DMS 273 (cell line): Measurements from ENCODE around the gene PGC.

Experiments
- DNase-seq: peaks from one replicate; lab custom pipeline; 2025; ENCODE audit not compliant: unreplicated experiment; lab: John Stamatoyannopoulos, UW

PGC gene

GRCh38 chr6:41716516-41717391, 30.4 kb downstream of the PGC start:
- peak; percentile 48 for DNase-seq

- no peak for DNase-seq
Measured at GRCh38 chr6:41715795-41716515, 31.2 kb downstream of the PGC start.

- DNase-seq, result no peak
Measured at GRCh38 chr6:41714556-41715273, 32.5 kb downstream of the PGC start.

GRCh38 chr6:41713650-41714291, 33.4 kb downstream of the PGC start:
- no peak for DNase-seq

- DNase-seq, result peak; percentile 63
Measured at GRCh38 chr6:41713159-41713649, 34.0 kb downstream of the PGC start.

GRCh38 chr6:41712651-41713103, 34.5 kb downstream of the PGC start:
- peak; percentile 48 for DNase-seq

- no peak for DNase-seq
Measured at GRCh38 chr6:41711323-41712038, 35.7 kb downstream of the PGC start.

- DNase-seq, result no peak
Measured at GRCh38 chr6:41709375-41709774, 37.8 kb downstream of the PGC start.

GRCh38 chr6:41708856-41709255, 38.3 kb downstream of the PGC start:
- DNase-seq, result no peak

GRCh38 chr6:41707565-41708200, 39.5 kb downstream of the PGC start:
- DNase-seq, result no peak

- DNase-seq, result no peak
Measured at GRCh38 chr6:41706876-41707564, 40.2 kb downstream of the PGC start.

- DNase-seq, result peak; percentile 71
Measured at GRCh38 chr6:41705996-41706835, 41.0 kb downstream of the PGC start.

GRCh38 chr6:41705311-41705995, 41.7 kb downstream of the PGC start:
- DNase-seq, result no peak

- DNase-seq, result no peak
Measured at GRCh38 chr6:41704656-41705310, 42.4 kb downstream of the PGC start.

GRCh38 chr6:41704028-41704427, 43.2 kb downstream of the PGC start:
- DNase-seq, result no peak

GRCh38 chr6:41702771-41703494, 44.3 kb downstream of the PGC start:
- no peak for DNase-seq
